WTC11 (cell line): ENCODE results near the gene WDR54.
"Not testable (repeated sequence)": the region's sequence is repeated elsewhere in the genome, so short reads cannot be mapped to it uniquely, and the experiment has no call there.

Source experiments
- ATF2 ChIP-seq: sonication (generic); formaldehyde crosslinking; IDR thresholded peaks from 2 replicates; pipeline ENCODE4 v1.8.1; 2022; ENCODE audit warnings: low read depth, missing genetic modification reagents, borderline replicate concordance
- HMGXB4 ChIP-seq: sonication (generic); formaldehyde crosslinking; IDR thresholded peaks from 2 replicates; pipeline ENCODE4 v1.8.1; 2023; ENCODE audit warnings: mild to moderate bottlenecking, moderate library complexity, missing genetic modification reagents
- SP1 ChIP-seq: sonication (generic); formaldehyde crosslinking; conservative IDR thresholded peaks from 2 replicates; pipeline ENCODE4 v1.8.1; 2022; ENCODE audit warnings: missing genetic modification reagents
- TF ChIP-seq, protein P1 (sequence below): fragments of 200-600 bp; IDR thresholded peaks from 2 replicates; pipeline ENCODE4 v1.8.0; 2022; ENCODE audit warnings: antibody characterized with exemption
- TF ChIP-seq, protein P2 (sequence below): fragments of 250-450 bp; sonication (Bioruptor Pico); conservative IDR thresholded peaks from 2 replicates; pipeline ENCODE4 v1.9.0; 2021; ENCODE audit warnings: mild to moderate bottlenecking
- TF ChIP-seq, protein P3 (sequence below): sonication (generic); formaldehyde crosslinking; IDR thresholded peaks from 2 replicates; pipeline ENCODE4 v1.8.0; 2022; ENCODE audit warnings: mild to moderate bottlenecking, missing genetic modification reagents

GRCh38 chr2:74459503-74460118 is 38.1 kb downstream of the WDR54 start:
- not testable (repeated sequence) for TF ChIP-seq ATF2, HMGXB4, SP1 (CRISPR knock-in tag)
- TF ChIP-seq, protein P1, sequence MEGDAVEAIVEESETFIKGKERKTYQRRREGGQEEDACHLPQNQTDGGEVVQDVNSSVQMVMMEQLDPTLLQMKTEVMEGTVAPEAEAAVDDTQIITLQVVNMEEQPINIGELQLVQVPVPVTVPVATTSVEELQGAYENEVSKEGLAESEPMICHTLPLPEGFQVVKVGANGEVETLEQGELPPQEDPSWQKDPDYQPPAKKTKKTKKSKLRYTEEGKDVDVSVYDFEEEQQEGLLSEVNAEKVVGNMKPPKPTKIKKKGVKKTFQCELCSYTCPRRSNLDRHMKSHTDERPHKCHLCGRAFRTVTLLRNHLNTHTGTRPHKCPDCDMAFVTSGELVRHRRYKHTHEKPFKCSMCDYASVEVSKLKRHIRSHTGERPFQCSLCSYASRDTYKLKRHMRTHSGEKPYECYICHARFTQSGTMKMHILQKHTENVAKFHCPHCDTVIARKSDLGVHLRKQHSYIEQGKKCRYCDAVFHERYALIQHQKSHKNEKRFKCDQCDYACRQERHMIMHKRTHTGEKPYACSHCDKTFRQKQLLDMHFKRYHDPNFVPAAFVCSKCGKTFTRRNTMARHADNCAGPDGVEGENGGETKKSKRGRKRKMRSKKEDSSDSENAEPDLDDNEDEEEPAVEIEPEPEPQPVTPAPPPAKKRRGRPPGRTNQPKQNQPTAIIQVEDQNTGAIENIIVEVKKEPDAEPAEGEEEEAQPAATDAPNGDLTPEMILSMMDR, result not testable (repeated sequence)
- TF ChIP-seq, protein P2, sequence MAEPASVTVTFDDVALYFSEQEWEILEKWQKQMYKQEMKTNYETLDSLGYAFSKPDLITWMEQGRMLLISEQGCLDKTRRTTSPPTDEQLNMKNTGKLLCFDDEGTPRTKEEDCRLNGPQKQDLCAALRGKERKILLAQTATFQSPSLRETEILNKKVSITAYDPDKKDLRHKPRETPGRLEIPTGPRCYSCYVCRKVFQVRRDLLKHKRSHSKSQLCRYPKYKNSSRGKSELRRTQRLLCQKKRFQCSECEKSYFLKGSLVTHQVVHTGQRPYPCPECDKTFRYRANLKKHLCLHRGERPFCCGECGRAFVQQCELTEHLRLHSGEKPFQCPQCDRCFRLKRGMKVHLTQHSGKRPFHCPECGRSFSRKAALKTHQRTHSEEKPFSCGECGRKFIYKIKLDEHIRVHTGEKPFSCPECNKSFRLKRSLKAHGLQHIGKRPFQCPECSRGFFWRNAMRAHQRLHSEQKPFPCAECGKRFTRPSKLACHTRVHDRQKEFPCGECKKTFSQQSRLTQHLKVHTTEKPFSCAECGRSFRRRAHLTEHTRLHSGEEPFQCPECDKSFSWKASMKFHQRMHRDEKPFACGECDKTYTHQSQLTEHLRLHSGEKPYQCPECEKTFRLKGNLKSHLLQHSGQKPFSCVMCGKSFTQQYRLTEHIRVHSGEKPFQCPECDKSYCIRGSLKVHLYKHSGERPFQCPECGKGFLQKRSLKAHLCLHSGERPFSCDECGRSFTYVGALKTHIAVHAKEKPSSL (CRISPR knock-in tag), result not testable (repeated sequence)
- TF ChIP-seq, protein P3, sequence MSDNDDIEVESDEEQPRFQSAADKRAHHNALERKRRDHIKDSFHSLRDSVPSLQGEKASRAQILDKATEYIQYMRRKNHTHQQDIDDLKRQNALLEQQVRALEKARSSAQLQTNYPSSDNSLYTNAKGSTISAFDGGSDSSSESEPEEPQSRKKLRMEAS, result not testable (repeated sequence)
